Activated T-helper 1 cell treated with anti-CD3 and anti-CD28 coated beads, Interleukin-12 subunit alpha, Interleukin-12 subunit beta, Interleukin-2, Interleukin-4 antibody, amounts not matched to agents 30 ng/mL and 10 ng/mL and 1 ng/mL, durations not matched to agents 14 hours and 24 hours and 36 hours (primary cell): ENCODE results near the gene PLEKHG4. TPM values are rescaled to one million over a fixed set of nuclear protein-coding genes. Genes with fewer than 3 reads are reported as not detected.

Experiments used
- DNase-seq: peaks from one replicate; pipeline ENCODE4 v3.0.0; 2021; ENCODE audit warnings: low spot score
- H3K27ac Mint-ChIP-seq: one replicate; pipeline ENCODE4 v1.8.0; 2021; ENCODE audit warnings: mild to moderate bottlenecking, mixed read lengths
- H3K27me3 Mint-ChIP-seq: one replicate; pipeline ENCODE4 v1.8.0; 2022; ENCODE audit warnings: mild to moderate bottlenecking, moderate library complexity, mixed read lengths; ENCODE audit not compliant: insufficient read depth
- H3K36me3 Mint-ChIP-seq: one replicate; pipeline ENCODE4 v1.8.0; 2021; ENCODE audit warnings: low read depth, mixed read lengths
- H3K4me1 Mint-ChIP-seq: one replicate; pipeline ENCODE4 v1.8.0; 2021; ENCODE audit warnings: low read depth, mixed read lengths
- H3K4me3 Mint-ChIP-seq: one replicate; pipeline ENCODE4 v1.8.0; 2021; ENCODE audit warnings: mild to moderate bottlenecking, moderate library complexity, mixed read lengths
- H3K9me3 Mint-ChIP-seq: one replicate; pipeline ENCODE4 v1.8.0; 2021; ENCODE audit warnings: mixed read lengths
- intact Hi-C: fragments of 100-400 bp; cut with micrococcal nuclease; formaldehyde crosslinking; loops from one replicate; pipeline ENCODE4 v1.15.1; 2024
- total RNA-seq: library from RNA; stranded (reverse); gene quantifications from 2 replicates; pipeline ENCODE4 v1.2.3, GENCODE V29; 2022

PLEKHG4 gene
- total RNA-seq, 1 donor from 2014 or later = 42.3 TPM

GRCh38 chr16:67294171-67294757, 14.9 kb downstream of the PLEKHG4 start:
- no peak overlapping the region for H3K27ac Mint-ChIP-seq
- H3K9me3 Mint-ChIP-seq = no peaks in the 10 kb centered on the region
- H3K4me3 Mint-ChIP-seq = no peak overlapping the region
- intact Hi-C loops = no loop called here
- H3K27me3 Mint-ChIP-seq = peaks cover 2% of the 10 kb centered on the region
- no peaks in the 10 kb centered on the region for H3K4me1 Mint-ChIP-seq
- H3K36me3 Mint-ChIP-seq = no peaks in the 10 kb centered on the region
- DNase-seq = no peak

- intact Hi-C loops = no loop called here
- Mint-ChIP-seq H3K27ac (no peak overlapping the region), H3K4me3 (no peak overlapping the region), H3K9me3 (no peaks in the 10 kb centered on the region), H3K36me3 (no peaks in the 10 kb centered on the region), H3K27me3 (peaks cover 2% of the 10 kb centered on the region), H3K4me1 (no peaks in the 10 kb centered on the region)
- no peak for DNase-seq
Measured at GRCh38 chr16:67294938-67295361, 15.6 kb downstream of the PLEKHG4 start.

- Mint-ChIP-seq H3K4me3 (no peak overlapping the region), H3K27ac (no peak overlapping the region), H3K36me3 (no peaks in the 10 kb centered on the region), H3K9me3 (no peaks in the 10 kb centered on the region), H3K27me3 (peaks cover 2% of the 10 kb centered on the region), H3K4me1 (no peaks in the 10 kb centered on the region)
- DNase-seq = no peak
- intact Hi-C loops = no loop called here
Measured at GRCh38 chr16:67296420-67296819, 17.1 kb downstream of the PLEKHG4 start.

- Mint-ChIP-seq H3K9me3 (no peaks in the 10 kb centered on the region), H3K36me3 (no peaks in the 10 kb centered on the region), H3K4me1 (no peaks in the 10 kb centered on the region), H3K27me3 (peaks cover 2% of the 10 kb centered on the region), H3K4me3 (no peak overlapping the region), H3K27ac (no peak overlapping the region)
- intact Hi-C loops = no loop called here
- DNase-seq = no peak
Measured at GRCh38 chr16:67298277-67298676, 18.9 kb downstream of the PLEKHG4 start.

GRCh38 chr16:67299269-67299668, 19.9 kb downstream of the PLEKHG4 start:
- Mint-ChIP-seq H3K4me3 (no peak overlapping the region), H3K27ac (no peak overlapping the region), H3K27me3 (peaks cover 2% of the 10 kb centered on the region), H3K4me1 (peaks cover 5% of the 10 kb centered on the region), H3K36me3 (no peaks in the 10 kb centered on the region), H3K9me3 (no peaks in the 10 kb centered on the region)
- intact Hi-C loops = no loop called here
- DNase-seq = no peak

GRCh38 chr16:67301080-67301782, 21.9 kb downstream of the PLEKHG4 start:
- Mint-ChIP-seq H3K4me3 (no peak overlapping the region), H3K27me3 (peaks cover 2% of the 10 kb centered on the region), H3K27ac (no peak overlapping the region), H3K4me1 (peaks cover 5% of the 10 kb centered on the region), H3K9me3 (no peaks in the 10 kb centered on the region), H3K36me3 (no peaks in the 10 kb centered on the region)
- intact Hi-C loops = no loop called here
- DNase-seq = no peak

GRCh38 chr16:67302076-67302475, 22.7 kb downstream of the PLEKHG4 start:
- Mint-ChIP-seq H3K36me3 (no peaks in the 10 kb centered on the region), H3K9me3 (no peaks in the 10 kb centered on the region), H3K4me1 (peaks cover 5% of the 10 kb centered on the region), H3K27me3 (peaks cover 2% of the 10 kb centered on the region), H3K27ac (no peak overlapping the region), H3K4me3 (no peak overlapping the region)
- no peak for DNase-seq
- intact Hi-C loops = no loop called here

- Mint-ChIP-seq H3K9me3 (no peaks in the 10 kb centered on the region), H3K27me3 (no peaks in the 10 kb centered on the region), H3K4me3 (no peak overlapping the region), H3K27ac (no peak overlapping the region), H3K4me1 (peaks cover 5% of the 10 kb centered on the region), H3K36me3 (no peaks in the 10 kb centered on the region)
- intact Hi-C loops = no loop called here
- DNase-seq = no peak
Measured at GRCh38 chr16:67302970-67303369, 23.6 kb downstream of the PLEKHG4 start.

- H3K27ac Mint-ChIP-seq = peak overlapping the region; percentile 31
- H3K9me3 Mint-ChIP-seq = no peaks in the 10 kb centered on the region
- H3K4me3 Mint-ChIP-seq = no peak overlapping the region
- no peaks in the 10 kb centered on the region for H3K27me3 Mint-ChIP-seq
- DNase-seq = no peak
- no peaks in the 10 kb centered on the region for H3K36me3 Mint-ChIP-seq
- H3K4me1 Mint-ChIP-seq = peaks cover 12% of the 10 kb centered on the region
- intact Hi-C loops = no loop called here
Measured at GRCh38 chr16:67304020-67304419, 24.7 kb downstream of the PLEKHG4 start.

GRCh38 chr16:67305216-67306071, 26.1 kb downstream of the PLEKHG4 start:
- Mint-ChIP-seq H3K4me1 (peaks cover 26% of the 10 kb centered on the region), H3K36me3 (no peaks in the 10 kb centered on the region), H3K27me3 (no peaks in the 10 kb centered on the region), H3K4me3 (no peak overlapping the region), H3K27ac (no peak overlapping the region), H3K9me3 (no peaks in the 10 kb centered on the region)
- intact Hi-C loops = no loop called here
- no peak for DNase-seq

- H3K4me1 Mint-ChIP-seq = peaks cover 45% of the 10 kb centered on the region
- no peaks in the 10 kb centered on the region for H3K9me3 Mint-ChIP-seq
- peak overlapping the region; percentile 98 for H3K27ac Mint-ChIP-seq
- no peak for DNase-seq
- H3K27me3 Mint-ChIP-seq = no peaks in the 10 kb centered on the region
- H3K36me3 Mint-ChIP-seq = peaks cover 2% of the 10 kb centered on the region
- no peak overlapping the region for H3K4me3 Mint-ChIP-seq
- intact Hi-C loops = loop anchor here (5.0 kb wide), 1 partner anchor 118 kb away; the partner anchor contains the start of genes E2F4 and EXOC3L1
Measured at GRCh38 chr16:67310561-67310960, 31.2 kb downstream of the PLEKHG4 start.

GRCh38 chr16:67311607-67312488, 32.5 kb downstream of the PLEKHG4 start:
- intact Hi-C loops = loop anchor here (1.0 to 5.0 kb wide), 5 partner anchors 33 to 328 kb away; partner anchors contain the start of genes E2F4, EXOC3L1, FBXL8 and PLEKHG4
- Mint-ChIP-seq H3K27me3 (no peaks in the 10 kb centered on the region), H3K9me3 (no peaks in the 10 kb centered on the region), H3K4me3 (peak overlapping the region; percentile 19), H3K4me1 (peaks cover 45% of the 10 kb centered on the region), H3K36me3 (peaks cover 2% of the 10 kb centered on the region), H3K27ac (peak overlapping the region; percentile 98)
- peak; percentile 78 for DNase-seq
